ENCODE measurements around the gene PRKAR1A. TPM values are rescaled to one million over a fixed set of nuclear protein-coding genes. Genes with fewer than 3 reads are reported as not detected.
A peak's percentile ranks its signal among the peaks of the same experiment; 100 is the strongest.
"Not testable (repeated sequence)": the region's sequence is repeated elsewhere in the genome, so short reads cannot be mapped to it uniquely, and the experiment has no call there.

PRKAR1A gene
- total RNA-seq, 1 donor from 2014 or later = 186 TPM

GRCh38 chr17:68491381-68492231 lies 20.6 kb upstream of the PRKAR1A start:
- Histone ChIP-seq H3K9me3 (no peaks in the 10 kb centered on the region), H3K27me3 (no peaks in the 10 kb centered on the region), H3K4me3 (no peak overlapping the region), H3K4me1 (peaks cover 21% of the 10 kb centered on the region), H3K36me3 (no peaks in the 10 kb centered on the region), H3K27ac (no peak overlapping the region)
- TF ChIP-seq POLR2AphosphoS5 (IDR thresholded peaks at IDR 0.05; ENCODE audit: insufficient read depth in 1 of 2, low read depth in 1 of 2) (peak in 1 of 2 donors; percentile 41), CTCF (IDR thresholded peaks at IDR 0.05) (no peak), POLR2A (IDR thresholded peaks at IDR 0.05) (no peak)
- intact Hi-C loops (cut with DNase I) = no loop called here
- DNase-seq (ENCODE audit: extremely low spot score in 2 of 2) = no peak

GRCh38 chr17:68492394-68493054 lies 19.7 kb upstream of the PRKAR1A start:
- H3K27ac ChIP-seq; DNase-seq (ENCODE audit: extremely low spot score in 2 of 2); H3K27me3 ChIP-seq; H3K36me3 ChIP-seq; H3K9me3 ChIP-seq; intact Hi-C loops (cut with DNase I); H3K4me3 ChIP-seq: not testable (repeated sequence)
- H3K4me1 ChIP-seq = peaks cover 21% of the 10 kb centered on the region

GRCh38 chr17:68495081-68495480 lies 17.1 kb upstream of the PRKAR1A start:
- Histone ChIP-seq H3K27me3 (no peaks in the 10 kb centered on the region), H3K27ac (no peak overlapping the region), H3K36me3 (no peaks in the 10 kb centered on the region), H3K9me3 (no peaks in the 10 kb centered on the region), H3K4me1 (peaks cover 21% of the 10 kb centered on the region), H3K4me3 (no peak overlapping the region)
- TF ChIP-seq POLR2A (IDR thresholded peaks at IDR 0.05) = no peak
- no peak for TF ChIP-seq POLR2AphosphoS5 (IDR thresholded peaks at IDR 0.05; ENCODE audit: insufficient read depth in 1 of 2, low read depth in 1 of 2)
- TF ChIP-seq CTCF (IDR thresholded peaks at IDR 0.05) = no peak
- no peak for DNase-seq (ENCODE audit: extremely low spot score in 2 of 2)
- intact Hi-C loops (cut with DNase I) = no loop called here

GRCh38 chr17:68497885-68498319 lies 14.3 kb upstream of the PRKAR1A start:
- Histone ChIP-seq H3K4me3 (no peak overlapping the region), H3K4me1 (peaks cover 8% of the 10 kb centered on the region), H3K27me3 (no peaks in the 10 kb centered on the region), H3K36me3 (no peaks in the 10 kb centered on the region), H3K9me3 (no peaks in the 10 kb centered on the region), H3K27ac (no peak overlapping the region)
- DNase-seq (ENCODE audit: extremely low spot score in 2 of 2) = no peak
- no peak for TF ChIP-seq POLR2AphosphoS5 (IDR thresholded peaks at IDR 0.05; ENCODE audit: insufficient read depth in 1 of 2, low read depth in 1 of 2)
- TF ChIP-seq CTCF (IDR thresholded peaks at IDR 0.05) = no peak
- TF ChIP-seq POLR2A (IDR thresholded peaks at IDR 0.05) = no peak
- intact Hi-C loops (cut with DNase I) = no loop called here

- intact Hi-C loops (cut with DNase I) = no loop called here
- Histone ChIP-seq H3K27me3 (no peaks in the 10 kb centered on the region), H3K4me1 (no peaks in the 10 kb centered on the region), H3K27ac (no peak overlapping the region), H3K4me3 (no peak overlapping the region), H3K36me3 (no peaks in the 10 kb centered on the region), H3K9me3 (no peaks in the 10 kb centered on the region)
- TF ChIP-seq POLR2A (IDR thresholded peaks at IDR 0.05) (no peak), POLR2AphosphoS5 (IDR thresholded peaks at IDR 0.05; ENCODE audit: insufficient read depth in 1 of 2, low read depth in 1 of 2) (no peak), CTCF (IDR thresholded peaks at IDR 0.05) (no peak)
- DNase-seq (ENCODE audit: extremely low spot score in 2 of 2) = no peak
Measured at GRCh38 chr17:68498479-68499326, 13.5 kb upstream of the PRKAR1A start.

Data from vagina (tissue), 2 donors.